DMS 273 treated with DMSO at 0.1 percent for 48 hours (cell line): ENCODE measurements around the gene KCNB1.

ENCODE experiments used
- DNase-seq: peaks from one replicate; lab custom pipeline; 2025; lab: John Stamatoyannopoulos, UW

The KCNB1 gene

GRCh38 chr20:49497398-49497669 is 14.9 kb upstream of the KCNB1 start:
- no peak for DNase-seq

- peak; percentile 7 for DNase-seq
Measured at GRCh38 chr20:49496553-49497397, 14.3 kb upstream of the KCNB1 start.

- no peak for DNase-seq
Measured at GRCh38 chr20:49496043-49496442, 13.6 kb upstream of the KCNB1 start.

- no peak for DNase-seq
Measured at GRCh38 chr20:49490689-49491088, 8.2 kb upstream of the KCNB1 start.

GRCh38 chr20:49489688-49490087 is 7.2 kb upstream of the KCNB1 start:
- no peak for DNase-seq

GRCh38 chr20:49486064-49486463 is 3.6 kb upstream of the KCNB1 start:
- no peak for DNase-seq

GRCh38 chr20:49485563-49485962 is 3.1 kb upstream of the KCNB1 start:
- DNase-seq: no peak

GRCh38 chr20:49484180-49485140 is 2.0 kb upstream of the KCNB1 start:
- DNase-seq: peak; percentile 56

- no peak for DNase-seq
Measured at GRCh38 chr20:49483696-49484123, 1.2 kb upstream of the KCNB1 start.

- DNase-seq: no peak
Measured at GRCh38 chr20:49483018-49483695, 689 bp upstream of the KCNB1 start.

- DNase-seq: no peak
Measured at GRCh38 chr20:49482173-49482572, 295 bp downstream of the KCNB1 start.

GRCh38 chr20:49481116-49481515 is 1.4 kb downstream of the KCNB1 start:
- no peak for DNase-seq

- DNase-seq: no peak
Measured at GRCh38 chr20:49480236-49480635, 2.2 kb downstream of the KCNB1 start.

- DNase-seq: no peak
Measured at GRCh38 chr20:49479785-49480184, 2.7 kb downstream of the KCNB1 start.

GRCh38 chr20:49478754-49479689 is 3.4 kb downstream of the KCNB1 start:
- DNase-seq: no peak

- DNase-seq: no peak
Measured at GRCh38 chr20:49478266-49478665, 4.2 kb downstream of the KCNB1 start.

GRCh38 chr20:49477200-49477599 is 5.3 kb downstream of the KCNB1 start:
- no peak for DNase-seq

GRCh38 chr20:49476016-49476355 is 6.5 kb downstream of the KCNB1 start:
- no peak for DNase-seq

- no peak for DNase-seq
Measured at GRCh38 chr20:49475292-49476015, 7.0 kb downstream of the KCNB1 start.

GRCh38 chr20:49471397-49471796 is 11.1 kb downstream of the KCNB1 start:
- DNase-seq: no peak

GRCh38 chr20:49470922-49471321 is 11.5 kb downstream of the KCNB1 start:
- DNase-seq: no peak
